ENCODE measurements around the gene CYP26B1. TPM values are rescaled to one million over a fixed set of nuclear protein-coding genes. Genes with fewer than 3 reads are reported as not detected.

The CYP26B1 gene
- total RNA-seq, 1 experiment from 2014 or later = 0.20 TPM

DNA sequence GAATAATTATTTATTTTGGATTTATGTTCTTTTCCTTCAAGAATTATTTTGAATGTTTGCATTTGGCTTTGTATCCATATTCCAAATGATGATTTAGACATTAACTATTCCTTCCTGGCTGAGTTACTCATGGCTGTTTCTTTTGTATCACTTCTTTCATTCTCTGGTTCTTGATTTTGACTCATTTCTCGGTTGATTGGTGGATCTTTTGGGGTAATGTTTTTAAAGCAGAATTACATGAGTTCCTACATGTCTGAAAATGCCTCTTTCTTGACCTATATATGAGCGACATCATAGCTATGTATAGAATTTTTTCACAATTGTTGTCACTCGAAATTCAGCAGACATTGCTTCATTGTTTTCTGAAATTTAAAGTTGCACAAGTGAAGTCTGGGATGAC lies 39.5 kb downstream of the CYP26B1 start:
- Histone ChIP-seq H2BK120ac (ENCODE audit: low read depth, low read length, poor library complexity, severe bottlenecking) (no peak overlapping the region), H2BK5ac (ENCODE audit: insufficient read length, low read length) (no peak overlapping the region), H3K27ac (ENCODE audit: insufficient read length, low read depth, low read length) (no peak overlapping the region), H2BK15ac (ENCODE audit: low read depth, low read length) (no peak overlapping the region), H3K23me2 (ENCODE audit: insufficient read length, low read depth, low read length, poor library complexity, severe bottlenecking) (no peaks in the 10 kb centered on the region), H4K5ac (ENCODE audit: insufficient read length, low read depth, low read length) (no peak overlapping the region), H3K9ac (ENCODE audit: extremely low read depth, insufficient read length, low read length) (no peak overlapping the region), H2AFZ (ENCODE audit: low read length) (no peak overlapping the region), H3K4me2 (ENCODE audit: insufficient read depth, insufficient read length, low read length) (no peak overlapping the region), H3K79me1 (ENCODE audit: insufficient read depth, low read depth, low read length, poor library complexity, severe bottlenecking) (no peaks in the 10 kb centered on the region), H2AK5ac (ENCODE audit: insufficient read length, low read length) (no peak overlapping the region), H3K79me2 (ENCODE audit: insufficient read depth, low read length) (no peaks in the 10 kb centered on the region), H2BK12ac (ENCODE audit: insufficient read length, low read depth, low read length) (no peak overlapping the region), H3T11ph (ENCODE audit: low read length) (no peak overlapping the region), H3K14ac (ENCODE audit: insufficient read depth, low read length) (no peak overlapping the region), H3K18ac (ENCODE audit: insufficient read length, low read depth, low read length) (no peak overlapping the region), H2BK20ac (ENCODE audit: low read depth, low read length, poor library complexity, severe bottlenecking) (no peak overlapping the region), H4K91ac (ENCODE audit: insufficient read length, low read depth, low read length) (no peak overlapping the region), H3K4ac (ENCODE audit: low read depth, low read length) (no peak overlapping the region), H3K23ac (ENCODE audit: insufficient read length, low read depth, low read length) (no peak overlapping the region), H3K27me3 (ENCODE audit: insufficient read depth, low read length) (no peaks in the 10 kb centered on the region), H4K20me1 (ENCODE audit: control insufficient read depth, insufficient read depth, insufficient read length) (no peaks in the 10 kb centered on the region), H3K4me1 (ENCODE audit: insufficient read depth, low read length) (no peaks in the 10 kb centered on the region), H3K9me3 (ENCODE audit: control insufficient read depth, low read depth, low read length) (no peaks in the 10 kb centered on the region), H4K8ac (replicated peaks; ENCODE audit: insufficient read length, low read depth, low read length) (no peak overlapping the region), H3K56ac (ENCODE audit: insufficient read length, low read depth, low read length) (no peak overlapping the region)
- Mint-ChIP-seq H3K36me3 (ENCODE audit: insufficient read depth in 1 of 3, low read depth in 3 of 3) (peaks cover 2 to 14% (median 2%) of the 10 kb centered on the region in 3 experiments; a peak in 4 of 7 replicates), H3K27ac (no peak overlapping the region), H3K9me3 (peaks cover 8 to 12% of the 10 kb centered on the region in 2 experiments; a peak in 4 of 5 replicates), H3K4me1 (peaks cover 0 to 12% of the 10 kb centered on the region in 2 experiments; a peak in 2 of 4 replicates), H3K4me3 (no peak overlapping the region), H3K27me3 (ENCODE audit: low read depth) (peaks cover 3% of the 10 kb centered on the region)
- no CpG with 5 or more reads among the region's 3 CpGs for WGBS (ENCODE audit: extremely low coverage, insufficient read length, low lambda C conversion rate)
- TF ChIP-seq, protein P1, sequence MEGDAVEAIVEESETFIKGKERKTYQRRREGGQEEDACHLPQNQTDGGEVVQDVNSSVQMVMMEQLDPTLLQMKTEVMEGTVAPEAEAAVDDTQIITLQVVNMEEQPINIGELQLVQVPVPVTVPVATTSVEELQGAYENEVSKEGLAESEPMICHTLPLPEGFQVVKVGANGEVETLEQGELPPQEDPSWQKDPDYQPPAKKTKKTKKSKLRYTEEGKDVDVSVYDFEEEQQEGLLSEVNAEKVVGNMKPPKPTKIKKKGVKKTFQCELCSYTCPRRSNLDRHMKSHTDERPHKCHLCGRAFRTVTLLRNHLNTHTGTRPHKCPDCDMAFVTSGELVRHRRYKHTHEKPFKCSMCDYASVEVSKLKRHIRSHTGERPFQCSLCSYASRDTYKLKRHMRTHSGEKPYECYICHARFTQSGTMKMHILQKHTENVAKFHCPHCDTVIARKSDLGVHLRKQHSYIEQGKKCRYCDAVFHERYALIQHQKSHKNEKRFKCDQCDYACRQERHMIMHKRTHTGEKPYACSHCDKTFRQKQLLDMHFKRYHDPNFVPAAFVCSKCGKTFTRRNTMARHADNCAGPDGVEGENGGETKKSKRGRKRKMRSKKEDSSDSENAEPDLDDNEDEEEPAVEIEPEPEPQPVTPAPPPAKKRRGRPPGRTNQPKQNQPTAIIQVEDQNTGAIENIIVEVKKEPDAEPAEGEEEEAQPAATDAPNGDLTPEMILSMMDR (conservative IDR thresholded peaks at IDR 0.05) = no peak
- no peak for DNase-seq
